Endothelial cell (in vitro differentiated cells): Measurements from ENCODE around the gene SLC4A11. TPM values are rescaled to one million over a fixed set of nuclear protein-coding genes. Genes with fewer than 3 reads are reported as not detected.

Experiments
- DNase-seq: peaks from one replicate; pipeline ENCODE4 v3.0.0; 2021; ENCODE audit warnings: low spot score
- H3K27ac Mint-ChIP-seq: one replicate; pipeline ENCODE4 v1.8.0; 2021; ENCODE audit warnings: mixed read lengths, inconsistent platforms; ENCODE audit not compliant: unreplicated experiment
- H3K27me3 Mint-ChIP-seq: one replicate; pipeline ENCODE4 v1.8.0; 2021; ENCODE audit warnings: mild to moderate bottlenecking, moderate library complexity, mixed read lengths, inconsistent platforms; ENCODE audit not compliant: unreplicated experiment
- H3K36me3 Mint-ChIP-seq: one replicate; pipeline ENCODE4 v1.8.0; 2021; ENCODE audit warnings: mild to moderate bottlenecking, low read depth, mixed read lengths, inconsistent platforms; ENCODE audit not compliant: unreplicated experiment
- H3K4me1 Mint-ChIP-seq: one replicate; pipeline ENCODE4 v1.8.0; 2021; ENCODE audit warnings: mild to moderate bottlenecking, mixed read lengths, inconsistent platforms; ENCODE audit not compliant: unreplicated experiment
- H3K4me3 Mint-ChIP-seq: one replicate; pipeline ENCODE4 v1.8.0; 2021; ENCODE audit warnings: mild to moderate bottlenecking, mixed read lengths, inconsistent platforms; ENCODE audit not compliant: unreplicated experiment
- H3K9me3 Mint-ChIP-seq: one replicate; pipeline ENCODE4 v1.8.0; 2021; ENCODE audit warnings: mixed read lengths, inconsistent platforms; ENCODE audit not compliant: unreplicated experiment
- CTCF ChIP-seq: fragments of 200-600 bp; sonication (generic); IDR thresholded peaks from one replicate; pipeline ENCODE4 v1.5.0; 2021; ENCODE audit warnings: antibody characterized with exemption; ENCODE audit not compliant: unreplicated experiment
- total RNA-seq: library from RNA; stranded (reverse); fragmentation: NEBNext Ultra II Directional; extraction: Animal tissue kit (Norgen Biotek cat#: 25700); gene quantifications from one replicate; pipeline ENCODE4 v1.2.1, GENCODE V29; 2021; ENCODE audit not compliant: unreplicated experiment

The SLC4A11 gene
- total RNA-seq, 1 donor from 2014 or later: 30.6 TPM

GRCh38 chr20:3243718-3244358, 4.8 kb upstream of the SLC4A11 start:
- Mint-ChIP-seq H3K27ac (no peak overlapping the region), H3K4me3 (no peak overlapping the region), H3K9me3 (no peaks in the 10 kb centered on the region), H3K36me3 (peaks cover 7% of the 10 kb centered on the region), H3K4me1 (peaks cover 10% of the 10 kb centered on the region), H3K27me3 (peaks cover 16% of the 10 kb centered on the region)
- DNase-seq: no peak
- no peak for TF ChIP-seq CTCF

GRCh38 chr20:3242172-3242692, 3.2 kb upstream of the SLC4A11 start:
- Mint-ChIP-seq H3K27me3 (peaks cover 19% of the 10 kb centered on the region), H3K4me1 (peaks cover 10% of the 10 kb centered on the region), H3K9me3 (no peaks in the 10 kb centered on the region), H3K4me3 (no peak overlapping the region), H3K27ac (peak overlapping the region; percentile 14), H3K36me3 (peaks cover 9% of the 10 kb centered on the region)
- no peak for DNase-seq
- TF ChIP-seq CTCF: no peak

GRCh38 chr20:3240776-3241363, 1.9 kb upstream of the SLC4A11 start:
- Mint-ChIP-seq H3K36me3 (peaks cover 11% of the 10 kb centered on the region), H3K4me1 (peaks cover 17% of the 10 kb centered on the region), H3K4me3 (peak overlapping the region; percentile 95), H3K9me3 (no peaks in the 10 kb centered on the region), H3K27ac (no peak overlapping the region), H3K27me3 (peaks cover 21% of the 10 kb centered on the region)
- no peak for TF ChIP-seq CTCF
- no peak for DNase-seq

GRCh38 chr20:3239867-3240775, 1.1 kb upstream of the SLC4A11 start:
- TF ChIP-seq CTCF: no peak
- peaks cover 12% of the 10 kb centered on the region for H3K36me3 Mint-ChIP-seq
- H3K27ac Mint-ChIP-seq: peak overlapping the region; percentile 31
- no peaks in the 10 kb centered on the region for H3K9me3 Mint-ChIP-seq
- peaks cover 17% of the 10 kb centered on the region for H3K4me1 Mint-ChIP-seq
- H3K4me3 Mint-ChIP-seq: peak overlapping the region; percentile 95
- DNase-seq: peak; percentile 31
- peaks cover 21% of the 10 kb centered on the region for H3K27me3 Mint-ChIP-seq
